K562 (cell line): ENCODE data around the gene MPPED1. TPM values are rescaled to one million over a fixed set of nuclear protein-coding genes. Genes with fewer than 3 reads are reported as not detected.

Experiments
- ATAC-seq: fragments of 200-7000 bp; cut with Tn5 transposase; 3 replicates; pipeline ENCODE4 v1.9.1; 2020; ENCODE audit warnings: moderate library complexity
- BruUV-seq: library from RNA; stranded (reverse); fragments of 400-500 nt; replicated peaks from 2 replicates; lab custom pipeline; 2021; lab: Mats Ljungman, UMichigan
- CTCF ChIA-PET: fragments of 300-600 bp; formaldehyde crosslinking; extraction: SDS; loops from one replicate; lab custom pipeline; 2021; ENCODE audit warnings: low intra/inter-chr PET ratio; lab: Yijun Ruan, JAX
- POLR2A ChIA-PET: fragments of 300-600, 350-650 bp; sonication (Branson Sonifier 250); formaldehyde crosslinking; extraction: SDS; loops from one replicate; lab custom pipeline; 2021; ENCODE audit warnings: antibody characterized with exemption, inconsistent platforms; lab: Yijun Ruan, JAX
- DNase-seq, 4 experiments: peaks; one replicate each; pipeline versions ENCODE4 v3.0.0 to v3.0.0-alpha.2; 2011 to 2018; ENCODE audit warnings: low spot score in 3 of 4, mixed read lengths in 3 of 4; ENCODE audit errors: extremely low read depth in 1 of 4
- FAIRE-seq: peaks from 2 replicates; lab custom pipeline; 2011; peaks lifted over from hg19 to GRCh38; lab: Jason Lieb, UNC
- H2AFZ ChIP-seq: 2 replicates; pipeline ENCODE4 v1.6.0; 2011; ENCODE audit warnings: low read depth, low read length, control low read depth, inconsistent platforms
- H3K27ac ChIP-seq: fragments of 200-600 bp; 3 replicates; pipeline ENCODE4 v1.8.0; 2011; ENCODE audit warnings: low read depth, mild to moderate bottlenecking, control low read depth, inconsistent platforms, low read length, moderate library complexity, mixed read lengths; ENCODE audit errors: extremely low read depth
- H3K27me3 ChIP-seq, 2 experiments: fragments of 300-600 bp in 1 of 2; 2 replicates in 1 of 2; 3 replicates in 1 of 2; pipeline versions ENCODE4 v1.6.0 to v1.8.0; 2011; ENCODE audit warnings: inconsistent platforms in 2 of 2, low read length in 2 of 2, mild to moderate bottlenecking in 1 of 2, mixed read lengths in 1 of 2, moderate library complexity in 1 of 2; ENCODE audit not compliant: control insufficient read depth in 2 of 2, insufficient read depth in 2 of 2
- H3K36me3 ChIP-seq: fragments of 300-600 bp; 3 replicates; pipeline ENCODE4 v1.8.0; 2011; ENCODE audit warnings: mild to moderate bottlenecking, low read length, inconsistent platforms; ENCODE audit not compliant: control insufficient read depth, insufficient read depth
- H3K4me1 ChIP-seq, 2 experiments: fragments of 200-600 bp in 1 of 2; replicated peaks in 1 of 2; 2 replicates in 1 of 2; 3 replicates in 1 of 2; pipeline versions ENCODE4 v1.5.1 to v1.8.0; 2011; ENCODE audit warnings: inconsistent platforms in 2 of 2, low read length in 2 of 2, mild to moderate bottlenecking in 1 of 2, mixed read lengths in 1 of 2, moderate library complexity in 1 of 2; ENCODE audit not compliant: control insufficient read depth in 2 of 2, insufficient read depth in 2 of 2
- H3K4me2 ChIP-seq: 2 replicates; pipeline ENCODE4 v1.6.1; 2011; ENCODE audit warnings: low read length, control low read depth, inconsistent platforms, mixed read lengths; ENCODE audit not compliant: insufficient read depth
- H3K4me3 ChIP-seq: fragments of 200-600 bp; sonication (generic), shearing (Covaris generic); 2 replicates; pipeline ENCODE4 v1.5.1; 2016; ENCODE audit warnings: control low read depth, inconsistent platforms
- H3K79me2 ChIP-seq: fragments of 200-600 bp; 3 replicates; pipeline ENCODE4 v1.8.0; 2011; ENCODE audit warnings: low read length, inconsistent platforms; ENCODE audit not compliant: control insufficient read depth, insufficient read depth
- H3K9ac ChIP-seq, 2 experiments: 2 replicates each; pipeline versions ENCODE4 v1.6.0 to v1.6.1; 2011; ENCODE audit warnings: low read depth in 2 of 2, low read length in 2 of 2, control low read depth in 1 of 2, inconsistent platforms in 1 of 2, mild to moderate bottlenecking in 1 of 2, mixed read lengths in 1 of 2; ENCODE audit not compliant: insufficient read depth in 1 of 2
- H3K9me1 ChIP-seq: one replicate; pipeline ENCODE4 v1.6.0; 2011; ENCODE audit warnings: inconsistent platforms, mild to moderate bottlenecking, low read length, moderate library complexity; ENCODE audit not compliant: control insufficient read depth, insufficient read depth
- H3K9me3 ChIP-seq: replicated peaks from 2 replicates; pipeline ENCODE4 v1.5.1; 2011; ENCODE audit warnings: low read depth, low read length, inconsistent platforms; ENCODE audit not compliant: control insufficient read depth, insufficient read depth
- H4K20me1 ChIP-seq: replicated peaks from 2 replicates; pipeline ENCODE4 v1.6.1; 2011; ENCODE audit warnings: low read length, inconsistent platforms, mixed read lengths; ENCODE audit not compliant: control insufficient read depth, insufficient read depth
- CGGBP1 ChIP-seq: fragments of 250-450 bp; sonication (Bioruptor Pico); IDR thresholded peaks from 2 replicates; pipeline ENCODE4 v1.9.0; 2021; ENCODE audit warnings: mild to moderate bottlenecking
- CTBP1 ChIP-seq: fragments of 450-650 bp; IDR thresholded peaks from 2 replicates; pipeline ENCODE4 v1.6.1; 2016; ENCODE audit warnings: borderline replicate concordance
- GABPA ChIP-seq: fragments of 200-800 bp; sonication (Bioruptor generic); conservative IDR thresholded peaks from 2 replicates; pipeline ENCODE4 v1.6.1; 2016; ENCODE audit warnings: low read depth, missing genetic modification characterization, missing compliant biosample characterization
- RREB1 ChIP-seq: fragments of 250-450 bp; sonication (Bioruptor Pico); IDR thresholded peaks from 2 replicates; pipeline ENCODE4 v1.4.0; 2020
- ZNF217 ChIP-seq: sonication (generic); formaldehyde crosslinking; IDR thresholded peaks from 2 replicates; pipeline ENCODE4 v1.8.0; 2022; ENCODE audit warnings: mild to moderate bottlenecking, missing genetic modification reagents
- ZNF586 ChIP-seq: fragments of 450-650 bp; formaldehyde crosslinking; conservative IDR thresholded peaks from 2 replicates; pipeline ENCODE4 v1.4.0; 2020; ENCODE audit warnings: mild to moderate bottlenecking, moderate library complexity
- WGBS: fragments of 100-300 bp; shearing (Covaris generic); methylation state at CpG from one replicate; pipeline ENCODE4 v1.1.6; 2016; ENCODE audit warnings: low coverage, mixed read lengths; ENCODE audit not compliant: insufficient coverage; ENCODE audit errors: missing lambda C conversion rate; 5-methylcytosine and 5-hydroxymethylcytosine counted together
- in situ Hi-C: fragments of 300-500 bp; cut with MboI; formaldehyde crosslinking; loops from 4 replicates; pipeline ENCODE4 v1.15.0; 2018; ENCODE audit warnings: inconsistent platforms, mixed read lengths
- intact Hi-C: fragments of 100-400 bp; cut with micrococcal nuclease; formaldehyde crosslinking; loops from 2 replicates; pipeline ENCODE4 v1.14.2; 2022
- polyA plus RNA-seq, 8 experiments: library from polyadenylated mRNA; depleted of rRNA in 4 of 8; stranded (reverse) in 5 of 8; unstranded in 3 of 8; fragments of >200 nt; fragmentation: Nextera tagmentation in 2 of 8; fragmentation: Illumina TruSeq in 1 of 8; extraction: Ambion mirVana in 2 of 8; extraction: Trizol in 1 of 8; gene quantifications; 2 replicates each; pipeline versions ENCODE4 v1.2.1 to v1.2.3, GENCODE V29; 2011 to 2014; ENCODE audit warnings: inconsistent platforms in 1 of 8, missing spikeins in 1 of 8
- total RNA-seq, 7 experiments: library from RNA; depleted of rRNA in 6 of 7; stranded (reverse); fragments of >200 nt in 6 of 7; fragmentation: Illumina TruSeq in 2 of 7; extraction: Trizol in 2 of 7; gene quantifications; 2 replicates each; pipeline versions ENCODE4 v1.2.1 to v1.2.3, GENCODE V29; 2011 to 2021; ENCODE audit warnings: low replicate concordance in 1 of 7

MPPED1 gene
- total and polyA plus RNA-seq, 9 of the 15 experiments (the other 6 are each of a cell fraction or from before 2014, with no cell fraction given): not detected

- TF ChIP-seq RREB1 (CRISPR knock-in tag): no peak
Observed at GRCh38 chr22:43434928-43435311, 23.1 kb downstream of the MPPED1 start (continued).

GRCh38 chr22:43435851-43436811, 24.3 kb downstream of the MPPED1 start:
- H3K9me3 ChIP-seq: no peaks in the 10 kb centered on the region
- no TSS peak for BruUV-seq
- under 1% methylated on average over 22 of the region's 26 CpGs for WGBS
- H2AFZ ChIP-seq: no peak overlapping the region
- intact Hi-C loops (no loop called here), in situ Hi-C loops (no loop called here)
- H3K79me2 ChIP-seq: no peaks in the 10 kb centered on the region
- FAIRE-seq (no peak), DNase-seq (no peak), ATAC-seq (no peak)
- CTCF ChIA-PET: no interaction called here
- no peaks in the 10 kb centered on the region for H3K36me3 ChIP-seq
- H3K27ac ChIP-seq: no peak overlapping the region
- H3K9ac ChIP-seq: no peak overlapping the region
- H3K9me1 ChIP-seq: no peaks in the 10 kb centered on the region
- no peaks in the 10 kb centered on the region for H4K20me1 ChIP-seq
- H3K4me2 ChIP-seq: no peak overlapping the region
- no peak for TF ChIP-seq CTBP1
- no peak for TF ChIP-seq CGGBP1
- no peak for TF ChIP-seq ZNF217 (CRISPR knock-in tag)
- no peak for TF ChIP-seq GABPA
- no peak for TF ChIP-seq ZNF586
- TF ChIP-seq, all 486 proteins: peak for 0
- Histone ChIP-seq H3K27me3 (peaks cover 0 to 24% of the 10 kb centered on the region in 2 experiments; a peak in 2 of 5 replicates), H3K4me3 (no peak overlapping the region), H3K4me1 (no peaks in the 10 kb centered on the region; a peak in 1 of 5 replicates)
- POLR2A ChIA-PET: no interaction called here
